GM21423 (cell line): ENCODE results near the gene MAN1A1.
"Not testable (repeated sequence)": the region's sequence is repeated elsewhere in the genome, so short reads cannot be mapped to it uniquely, and the experiment has no call there.

Experiments
- ATAC-seq: cut with Tn5 transposase; IDR thresholded peaks from one replicate; pipeline ENCODE4 v1.9.1; 2021; ENCODE audit warnings: mild to moderate bottlenecking, moderate library complexity; ENCODE audit not compliant: unreplicated experiment

Gene MAN1A1

GRCh38 chr6:119174879-119175817, 174.4 kb downstream of the MAN1A1 start:
- no peak for ATAC-seq

- no peak for ATAC-seq
Measured at GRCh38 chr6:119174085-119174445, 175.5 kb downstream of the MAN1A1 start.

GRCh38 chr6:119173249-119174084, 176.1 kb downstream of the MAN1A1 start:
- no peak for ATAC-seq

- ATAC-seq = no peak
Measured at GRCh38 chr6:119172824-119173223, 176.7 kb downstream of the MAN1A1 start.

GRCh38 chr6:119171864-119172588, 177.5 kb downstream of the MAN1A1 start:
- ATAC-seq = no peak

GRCh38 chr6:119171088-119171841, 178.3 kb downstream of the MAN1A1 start:
- ATAC-seq = no peak

GRCh38 chr6:119170447-119171087, 179.0 kb downstream of the MAN1A1 start:
- no peak for ATAC-seq

GRCh38 chr6:119170103-119170446, 179.5 kb downstream of the MAN1A1 start:
- ATAC-seq = no peak

GRCh38 chr6:119169355-119169754, 180.2 kb downstream of the MAN1A1 start:
- ATAC-seq = not testable (repeated sequence)

- no peak for ATAC-seq
Measured at GRCh38 chr6:119166024-119166784, 183.4 kb downstream of the MAN1A1 start.

GRCh38 chr6:119163006-119163405, 186.6 kb downstream of the MAN1A1 start:
- no peak for ATAC-seq

GRCh38 chr6:119162134-119162775, 187.3 kb downstream of the MAN1A1 start:
- ATAC-seq = peak; percentile 64

- ATAC-seq = no peak
Measured at GRCh38 chr6:119161438-119161837, 188.1 kb downstream of the MAN1A1 start.

GRCh38 chr6:119160911-119161310, 188.7 kb downstream of the MAN1A1 start:
- ATAC-seq = no peak

GRCh38 chr6:119158057-119158848, 191.3 kb downstream of the MAN1A1 start:
- no peak for ATAC-seq

- no peak for ATAC-seq
Measured at GRCh38 chr6:119157506-119157815, 192.1 kb downstream of the MAN1A1 start.

- no peak for ATAC-seq
Measured at GRCh38 chr6:119156757-119157505, 192.6 kb downstream of the MAN1A1 start.
